DMS53 treated with DMSO at 0.1 percent for 48 hours (cell line): ENCODE data around the gene ICA1.

ENCODE experiments used
- DNase-seq: peaks from one replicate; lab custom pipeline; 2025; ENCODE audit not compliant: unreplicated experiment; lab: John Stamatoyannopoulos, UW

Gene ICA1

GRCh38 chr7:8228068-8228467, 33.9 kb downstream of the ICA1 start:
- no peak for DNase-seq

DNA sequence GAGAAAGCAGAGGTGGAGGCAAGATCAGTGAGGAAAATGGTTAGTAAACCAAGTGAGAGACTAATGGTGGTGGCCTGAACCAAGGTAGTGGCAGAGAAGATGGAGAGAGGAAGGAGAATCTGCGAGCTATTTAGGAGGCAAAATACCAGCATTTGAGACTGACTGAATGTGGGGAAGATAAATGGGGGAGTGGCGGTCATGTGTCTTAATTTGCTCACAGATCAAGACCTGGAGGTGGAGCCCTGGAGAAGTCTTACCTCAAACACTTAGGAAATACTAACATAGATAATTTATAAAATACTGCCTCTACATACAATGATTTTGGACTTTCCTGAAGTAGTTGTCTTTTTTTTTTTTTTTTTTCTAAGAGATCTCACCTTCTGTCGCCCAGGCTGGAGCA, 34.7 kb downstream of the ICA1 start:
- DNase-seq: no peak

GRCh38 chr7:8226501-8226900, 35.5 kb downstream of the ICA1 start:
- no peak for DNase-seq

DNA sequence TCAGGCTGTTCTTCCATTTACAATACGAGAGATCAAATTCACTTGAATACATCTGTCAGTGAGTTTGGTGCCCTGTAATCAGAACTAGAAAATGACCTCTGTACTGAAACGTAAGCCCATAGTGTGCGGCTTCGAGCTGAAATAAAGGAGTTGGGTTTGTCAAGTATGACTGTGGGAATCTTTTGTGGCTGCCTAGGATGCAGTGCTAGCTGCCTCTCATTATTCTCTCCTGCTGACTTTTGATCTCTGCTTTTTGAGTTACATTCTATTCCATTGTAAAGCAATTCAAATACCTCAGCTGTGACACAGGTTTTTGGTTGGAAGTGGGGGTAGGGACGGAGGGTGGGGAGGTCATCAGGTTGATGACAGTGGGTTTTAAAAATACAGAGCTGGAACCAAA, 40.4 kb downstream of the ICA1 start:
- DNase-seq: no peak

DNA sequence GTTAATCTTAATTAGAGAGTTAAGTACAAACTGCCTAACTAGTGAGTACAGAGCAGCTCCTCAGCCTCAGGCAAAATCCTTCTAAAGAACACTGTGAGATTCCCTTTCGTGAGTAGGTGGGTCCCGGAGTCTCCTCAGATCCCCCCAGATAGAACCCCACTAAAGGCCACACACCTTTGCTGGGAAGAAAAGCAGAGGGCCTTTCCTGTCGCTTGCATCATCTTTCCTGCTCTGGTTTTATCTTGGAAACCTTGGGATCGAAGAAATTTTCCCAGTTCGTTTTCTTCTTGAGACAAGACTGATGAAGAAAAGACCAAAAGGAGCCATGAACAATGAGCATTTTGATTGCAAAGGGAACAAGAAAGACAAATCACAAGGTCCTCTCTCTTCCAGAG, 40.9 kb downstream of the ICA1 start:
- DNase-seq: no peak

GRCh38 chr7:8220376-8221100, 41.4 kb downstream of the ICA1 start:
- no peak for DNase-seq

GRCh38 chr7:8217200-8218068, 44.5 kb downstream of the ICA1 start:
- peak; percentile 70 for DNase-seq

- no peak for DNase-seq
Measured at GRCh38 chr7:8216334-8216690, 45.7 kb downstream of the ICA1 start.

DNA sequence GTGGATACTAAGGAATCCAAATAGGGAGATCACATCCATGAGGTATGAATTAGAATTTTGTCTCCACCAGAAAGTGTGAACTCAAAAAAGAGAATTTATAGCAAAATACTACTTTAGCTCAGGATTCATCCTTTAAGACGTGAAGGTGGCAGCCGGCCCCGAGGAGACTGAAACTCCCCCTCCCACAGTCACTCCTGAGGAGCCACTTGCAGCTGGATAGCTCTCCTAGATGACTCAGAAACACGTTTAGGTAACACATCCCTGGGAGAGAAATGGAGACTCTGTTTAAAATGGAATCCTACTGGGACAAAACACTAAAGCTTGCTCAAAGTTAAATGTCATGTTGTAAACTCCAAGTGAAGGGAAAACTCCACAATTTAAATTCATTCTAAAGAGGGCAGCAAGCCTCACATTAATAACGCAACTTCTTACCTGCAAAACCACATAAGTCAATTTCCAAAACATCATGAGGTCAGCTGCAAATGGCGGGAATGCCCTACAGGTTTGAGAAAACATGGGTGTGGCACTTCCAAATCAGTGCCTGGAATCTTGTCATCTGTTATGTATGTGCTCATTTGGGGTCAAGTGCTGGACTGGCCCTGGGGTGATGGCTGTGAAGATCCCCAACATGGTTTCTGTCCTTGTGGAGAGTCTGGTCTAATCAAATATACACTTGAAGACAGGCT, 46.2 kb downstream of the ICA1 start:
- no peak for DNase-seq

DNA sequence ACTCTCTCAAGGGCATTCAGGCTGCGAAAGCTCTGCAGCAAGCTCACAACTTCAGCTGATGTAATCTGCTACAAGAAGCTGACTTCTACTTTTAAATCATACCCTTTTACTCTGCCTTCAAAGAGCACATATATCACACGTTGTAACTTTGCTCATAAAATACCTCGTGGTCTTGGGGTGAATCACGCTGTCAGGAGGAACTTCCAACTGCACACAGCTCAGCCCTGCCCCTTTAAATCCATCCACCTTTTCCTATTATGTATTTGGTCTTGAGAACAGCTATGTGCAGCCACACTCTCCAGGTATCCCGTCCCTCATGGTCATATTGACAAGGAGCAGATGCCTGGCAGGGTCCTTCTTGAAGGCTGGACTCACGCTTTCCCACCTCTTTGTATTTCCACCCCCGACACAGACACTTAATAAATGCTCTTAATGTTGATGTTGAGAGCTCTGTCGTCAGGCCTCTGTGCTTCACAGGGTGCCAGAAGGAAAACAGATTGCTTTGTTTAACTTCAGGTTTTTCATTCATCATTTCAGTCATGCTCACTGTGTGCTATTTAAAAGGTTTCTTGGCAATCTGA, 47.6 kb downstream of the ICA1 start:
- no peak for DNase-seq

- DNase-seq: no peak
Measured at GRCh38 chr7:8213381-8213780, 48.6 kb downstream of the ICA1 start.

- no peak for DNase-seq
Measured at GRCh38 chr7:8212638-8213037, 49.3 kb downstream of the ICA1 start.

GRCh38 chr7:8211725-8212096, 50.3 kb downstream of the ICA1 start:
- no peak for DNase-seq

GRCh38 chr7:8210845-8211724, 50.9 kb downstream of the ICA1 start:
- DNase-seq: no peak

DNA sequence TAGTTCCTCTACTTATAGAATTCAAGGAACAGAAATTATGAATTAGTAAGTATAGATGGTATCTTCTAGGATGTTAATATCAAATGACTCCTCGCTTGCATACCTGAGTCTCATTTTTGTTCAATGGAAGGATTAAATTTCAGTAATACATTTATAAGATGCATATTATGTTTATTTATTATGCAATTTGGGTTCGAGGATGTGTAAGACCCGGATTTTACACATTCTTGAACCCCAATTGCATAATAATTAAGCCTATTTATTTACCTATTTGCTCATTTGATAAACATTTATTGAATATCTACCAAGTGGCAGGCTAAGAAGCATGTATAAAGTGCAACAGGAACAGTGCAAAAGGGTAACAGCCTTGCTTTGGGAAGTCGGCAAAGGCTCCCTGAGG, 52.6 kb downstream of the ICA1 start:
- DNase-seq: no peak

DNA sequence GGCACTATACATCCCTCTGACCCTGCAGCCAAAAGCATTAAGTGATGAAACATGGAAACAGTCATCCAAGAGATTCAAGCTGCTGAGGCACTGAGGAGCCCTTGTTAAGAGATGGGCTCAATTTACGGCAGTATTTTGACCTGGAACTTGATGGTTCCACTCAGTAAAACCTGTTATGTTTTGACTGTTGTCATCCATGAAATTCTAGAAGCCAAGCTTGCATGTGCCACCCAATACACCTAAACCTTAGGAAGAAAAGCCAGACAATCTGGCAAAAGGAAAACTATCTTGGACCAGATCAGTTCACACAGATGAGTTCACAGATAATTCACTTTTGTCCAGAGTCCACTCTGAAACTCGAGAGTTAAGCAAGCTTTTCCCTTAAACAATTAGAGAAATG, 53.2 kb downstream of the ICA1 start:
- no peak for DNase-seq

GRCh38 chr7:8206956-8207355, 55.0 kb downstream of the ICA1 start:
- no peak for DNase-seq

DNA sequence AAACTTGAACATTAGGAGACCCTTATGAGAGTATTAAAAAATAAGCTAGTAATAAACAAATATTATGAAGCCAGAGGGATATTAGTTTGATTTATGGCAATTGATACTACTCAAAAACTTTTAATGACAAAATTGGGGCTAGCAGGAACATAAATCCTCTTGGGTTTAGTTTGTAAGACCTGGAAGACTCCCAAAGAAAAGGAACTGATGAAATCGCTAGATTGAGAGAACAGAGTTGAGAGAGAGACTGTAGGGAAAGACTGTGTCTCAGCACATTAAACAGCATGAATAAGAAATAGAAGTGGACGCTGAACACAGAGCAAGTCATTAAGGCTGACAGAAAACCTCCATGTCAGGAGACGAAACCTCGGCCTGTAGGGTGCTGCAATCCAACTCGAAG, 56.4 kb downstream of the ICA1 start:
- DNase-seq: no peak

- no peak for DNase-seq
Measured at GRCh38 chr7:8205031-8205387, 57.0 kb downstream of the ICA1 start.

GRCh38 chr7:8204339-8205030, 57.5 kb downstream of the ICA1 start:
- DNase-seq: no peak
